Hepatocyte (in vitro differentiated cells): Measurements from ENCODE around the gene LRRC32. TPM values are rescaled to one million over a fixed set of nuclear protein-coding genes. Genes with fewer than 3 reads are reported as not detected.

Experiments used
- DNase-seq: peaks from one replicate; pipeline ENCODE4 v3.0.0-alpha.2; 2016; ENCODE audit warnings: low spot score
- H2AFZ ChIP-seq: fragments of 200-600 bp; sonication (generic); 2 replicates; pipeline ENCODE4 v1.6.0; 2016; ENCODE audit warnings: antibody characterized with exemption, mild to moderate bottlenecking
- H3K27ac ChIP-seq: fragments of 200-600 bp; sonication (generic); 2 replicates; pipeline ENCODE4 v1.5.1; 2016; ENCODE audit warnings: mild to moderate bottlenecking
- H3K27me3 ChIP-seq: fragments of 200-600 bp; sonication (generic); 2 replicates; pipeline ENCODE4 v1.6.1; 2016
- H3K36me3 ChIP-seq: fragments of 200-600 bp; sonication (generic); replicated peaks from 2 replicates; pipeline ENCODE4 v1.5.1; 2016; ENCODE audit warnings: low read depth; ENCODE audit not compliant: insufficient read depth
- H3K4me1 ChIP-seq: fragments of 200-600 bp; sonication (generic); 2 replicates; pipeline ENCODE4 v1.5.1; 2016; ENCODE audit warnings: mild to moderate bottlenecking, moderate library complexity; ENCODE audit not compliant: insufficient read depth
- H3K4me2 ChIP-seq: fragments of 200-600 bp; sonication (generic); 2 replicates; pipeline ENCODE4 v1.6.0; 2016
- H3K4me3 ChIP-seq: fragments of 200-600 bp; sonication (generic); 2 replicates; pipeline ENCODE4 v1.5.1; 2016; ENCODE audit warnings: mild to moderate bottlenecking
- H3K79me2 ChIP-seq: fragments of 200-600 bp; sonication (generic); 2 replicates; pipeline ENCODE4 v1.6.0; 2017; ENCODE audit warnings: mild to moderate bottlenecking
- H3K9me2 ChIP-seq: fragments of 200-600 bp; sonication (generic); replicated peaks from 2 replicates; pipeline ENCODE4 v1.6.0; 2017; ENCODE audit warnings: mild to moderate bottlenecking; ENCODE audit not compliant: insufficient read depth
- H3K9me3 ChIP-seq: fragments of 200-600 bp; sonication (generic); 2 replicates; pipeline ENCODE4 v1.5.1; 2016; ENCODE audit warnings: low read depth, mild to moderate bottlenecking
- H4K20me1 ChIP-seq: fragments of 200-600 bp; sonication (generic); 2 replicates; pipeline ENCODE4 v1.6.0; 2016; ENCODE audit warnings: mild to moderate bottlenecking; ENCODE audit not compliant: insufficient read depth, poor library complexity, severe bottlenecking
- EZH2 ChIP-seq: fragments of 200-600 bp; sonication (generic); IDR thresholded peaks from 2 replicates; pipeline ENCODE4 v1.6.1; 2016; ENCODE audit warnings: antibody characterized with exemption, mild to moderate bottlenecking, borderline replicate concordance
- EZH2phosphoT487 ChIP-seq: fragments of 200-600 bp; sonication (generic); IDR thresholded peaks from one replicate; pipeline ENCODE4 v1.6.1; 2018; ENCODE audit warnings: antibody characterized with exemption, mild to moderate bottlenecking, low read depth, moderate library complexity; ENCODE audit not compliant: unreplicated experiment, severe bottlenecking
- WGBS: methylation state at CpG from one replicate; pipeline ENCODE4 v1.1.6; 2016; ENCODE audit warnings: low lambda C conversion rate; ENCODE audit errors: missing lambda C conversion rate; 5-methylcytosine and 5-hydroxymethylcytosine counted together
- polyA plus RNA-seq: library from polyadenylated mRNA; unstranded; fragments of >200 nt; fragmentation: Nextera tagmentation; extraction: Ambion mirVana; gene quantifications from 2 replicates; pipeline ENCODE4 v1.2.1, GENCODE V29; 2016
- total RNA-seq: library from RNA; depleted of rRNA; stranded (reverse); fragments of >200 nt; gene quantifications from 2 replicates; pipeline ENCODE4 v1.2.3, GENCODE V29; 2014
- TF ChIP-seq, protein P1 (sequence below): fragments of 200-600 bp; sonication (generic); IDR thresholded peaks from 2 replicates; pipeline ENCODE4 v1.5.1; 2016; ENCODE audit warnings: antibody characterized with exemption, mild to moderate bottlenecking; ENCODE audit not compliant: poor library complexity

The LRRC32 gene
- total and polyA plus RNA-seq, 2 experiments from 2014 or later = 25.5 to 75.2 TPM

DNA sequence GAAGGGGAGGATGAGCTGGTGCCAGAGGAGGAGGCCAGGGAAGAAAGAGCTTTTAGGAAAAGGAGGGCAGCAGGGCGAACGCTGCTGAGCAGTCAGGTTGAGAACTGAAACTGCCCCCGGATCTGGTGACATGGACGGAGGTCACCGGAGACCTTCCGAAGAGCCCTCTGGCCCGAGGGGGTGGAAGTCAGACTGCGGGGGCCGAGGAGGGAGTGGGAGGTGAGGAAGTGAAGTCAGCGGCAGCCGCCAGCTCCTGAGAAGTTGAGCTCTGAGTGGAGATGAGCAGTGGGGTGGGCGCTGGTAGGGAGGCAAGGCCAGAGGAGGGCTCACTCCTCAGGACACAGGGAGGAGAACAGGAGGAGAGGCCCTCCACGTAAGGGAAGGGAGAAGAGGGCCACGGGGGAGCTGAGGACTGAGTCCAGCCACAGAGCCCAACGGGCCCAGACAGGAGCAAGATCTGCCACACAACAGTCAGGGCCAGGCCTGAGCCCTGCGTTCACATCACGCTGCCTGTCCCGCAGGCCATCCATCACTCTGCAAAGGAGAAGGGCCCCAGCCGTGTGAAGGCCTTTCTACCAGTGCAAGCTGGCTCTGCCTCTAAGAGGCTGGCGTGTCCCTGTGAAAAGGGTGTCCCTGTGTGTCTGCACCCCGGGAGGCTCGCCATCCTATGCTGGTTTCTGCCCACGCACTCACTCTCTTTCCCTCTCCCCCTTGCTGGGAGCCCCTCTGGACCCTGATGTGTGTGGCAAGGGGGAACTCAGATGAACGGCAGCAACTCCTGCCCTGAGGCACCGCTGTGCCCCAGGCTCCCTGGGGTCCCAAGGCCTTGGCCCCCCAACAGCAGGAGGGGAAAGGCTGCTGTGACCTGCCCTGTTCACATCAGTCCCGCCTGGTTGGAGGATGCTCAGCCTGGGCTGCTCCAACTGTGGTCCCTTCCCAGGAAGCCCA is 19.0 kb upstream of the LRRC32 start:
- Histone ChIP-seq H3K4me1 (no peaks in the 10 kb centered on the region), H3K27ac (no peak overlapping the region), H3K27me3 (no peaks in the 10 kb centered on the region), H3K79me2 (no peaks in the 10 kb centered on the region), H4K20me1 (no peaks in the 10 kb centered on the region), H2AFZ (no peak overlapping the region), H3K4me2 (no peak overlapping the region), H3K36me3 (no peaks in the 10 kb centered on the region), H3K4me3 (no peak overlapping the region), H3K9me3 (no peaks in the 10 kb centered on the region), H3K9me2 (no peaks in the 10 kb centered on the region)
- WGBS = 89% methylated on average over 21 of the region's 26 CpGs
- DNase-seq = no peak
- TF ChIP-seq EZH2 (no peak), EZH2phosphoT487 (no peak)
- TF ChIP-seq, protein P1, sequence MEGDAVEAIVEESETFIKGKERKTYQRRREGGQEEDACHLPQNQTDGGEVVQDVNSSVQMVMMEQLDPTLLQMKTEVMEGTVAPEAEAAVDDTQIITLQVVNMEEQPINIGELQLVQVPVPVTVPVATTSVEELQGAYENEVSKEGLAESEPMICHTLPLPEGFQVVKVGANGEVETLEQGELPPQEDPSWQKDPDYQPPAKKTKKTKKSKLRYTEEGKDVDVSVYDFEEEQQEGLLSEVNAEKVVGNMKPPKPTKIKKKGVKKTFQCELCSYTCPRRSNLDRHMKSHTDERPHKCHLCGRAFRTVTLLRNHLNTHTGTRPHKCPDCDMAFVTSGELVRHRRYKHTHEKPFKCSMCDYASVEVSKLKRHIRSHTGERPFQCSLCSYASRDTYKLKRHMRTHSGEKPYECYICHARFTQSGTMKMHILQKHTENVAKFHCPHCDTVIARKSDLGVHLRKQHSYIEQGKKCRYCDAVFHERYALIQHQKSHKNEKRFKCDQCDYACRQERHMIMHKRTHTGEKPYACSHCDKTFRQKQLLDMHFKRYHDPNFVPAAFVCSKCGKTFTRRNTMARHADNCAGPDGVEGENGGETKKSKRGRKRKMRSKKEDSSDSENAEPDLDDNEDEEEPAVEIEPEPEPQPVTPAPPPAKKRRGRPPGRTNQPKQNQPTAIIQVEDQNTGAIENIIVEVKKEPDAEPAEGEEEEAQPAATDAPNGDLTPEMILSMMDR = no peak

DNA sequence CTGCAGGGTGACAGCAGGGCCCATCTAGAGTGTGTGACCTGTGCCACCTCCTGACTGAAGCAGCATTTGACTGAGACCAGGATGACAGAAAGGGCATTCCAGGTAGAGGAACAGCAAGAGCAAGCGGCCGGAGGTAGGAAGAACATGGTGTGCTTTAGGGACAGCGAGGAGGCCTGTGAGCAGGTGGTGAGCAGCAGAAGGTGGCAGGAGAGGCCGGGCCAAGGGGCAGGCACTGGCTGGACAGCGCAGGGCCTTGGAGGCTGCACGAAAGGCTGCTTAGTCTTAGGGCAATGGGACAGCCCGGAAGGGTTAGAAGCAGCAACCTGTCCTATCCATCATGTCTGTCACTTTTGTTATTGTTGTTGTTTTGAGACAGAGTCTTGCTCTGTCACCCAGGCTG is 17.6 kb upstream of the LRRC32 start:
- Histone ChIP-seq H4K20me1 (no peaks in the 10 kb centered on the region), H3K4me3 (no peak overlapping the region), H3K9me3 (no peaks in the 10 kb centered on the region), H3K27me3 (no peaks in the 10 kb centered on the region), H3K4me1 (no peaks in the 10 kb centered on the region), H3K27ac (no peak overlapping the region), H3K9me2 (no peaks in the 10 kb centered on the region), H2AFZ (no peak overlapping the region), H3K4me2 (no peak overlapping the region), H3K79me2 (no peaks in the 10 kb centered on the region), H3K36me3 (no peaks in the 10 kb centered on the region)
- 97% methylated on average over 7 of the region's 7 CpGs for WGBS
- no peak for DNase-seq
- no peak for TF ChIP-seq EZH2
- TF ChIP-seq, protein P1 = no peak
- TF ChIP-seq EZH2phosphoT487 = no peak

GRCh38 chr11:76686261-76687079 is 15.9 kb upstream of the LRRC32 start:
- Histone ChIP-seq H2AFZ (no peak overlapping the region), H3K27ac (no peak overlapping the region), H3K27me3 (no peaks in the 10 kb centered on the region), H3K36me3 (no peaks in the 10 kb centered on the region), H3K9me3 (no peaks in the 10 kb centered on the region), H3K4me2 (no peak overlapping the region), H3K9me2 (no peaks in the 10 kb centered on the region), H4K20me1 (no peaks in the 10 kb centered on the region), H3K4me1 (no peaks in the 10 kb centered on the region), H3K4me3 (no peak overlapping the region), H3K79me2 (no peaks in the 10 kb centered on the region)
- TF ChIP-seq, protein P1 = no peak
- TF ChIP-seq EZH2 = no peak
- no peak for TF ChIP-seq EZH2phosphoT487
- DNase-seq = no peak
- WGBS = 85% methylated on average over 16 of the region's 16 CpGs
